ENCODE data around the gene ADCY6. TPM values are rescaled to one million over a fixed set of nuclear protein-coding genes. Genes with fewer than 3 reads are reported as not detected.
A peak's percentile ranks its signal among the peaks of the same experiment; 100 is the strongest.
"Not testable (repeated sequence)": the region's sequence is repeated elsewhere in the genome, so short reads cannot be mapped to it uniquely, and the experiment has no call there.

Gene ADCY6
- total RNA-seq, 1 donor from 2014 or later, result 128 TPM

DNA sequence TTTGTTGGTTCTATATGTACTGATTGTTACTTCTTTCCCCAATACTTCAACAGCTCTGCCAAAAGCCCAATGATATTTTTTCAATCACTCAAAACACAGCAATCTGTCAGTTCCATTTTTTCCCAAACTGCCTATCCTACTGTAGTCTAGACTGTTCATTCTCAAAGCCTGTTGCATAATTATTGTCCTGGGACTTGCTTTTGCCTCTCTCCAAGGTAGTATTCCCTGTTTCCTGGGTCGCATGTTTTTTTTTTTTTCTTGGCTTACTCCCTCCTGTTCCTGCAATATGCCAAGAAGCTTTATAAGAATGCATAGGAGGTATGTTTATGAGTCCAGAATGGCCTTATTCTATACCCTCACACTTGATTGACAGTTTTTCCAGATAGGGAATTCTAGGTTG, 52.4 kb downstream of the ADCY6 start:
- Mint-ChIP-seq H3K9me3 (ENCODE audit: low read depth) (no peaks in the 10 kb centered on the region), H3K27me3 (peaks cover 16% of the 10 kb centered on the region), H3K36me3 (ENCODE audit: insufficient read depth) (no peaks in the 10 kb centered on the region), H3K4me1 (ENCODE audit: low read depth) (no peaks in the 10 kb centered on the region), H3K4me3 (ENCODE audit: low read depth) (no peak overlapping the region), H3K27ac (no peak overlapping the region)
- TF ChIP-seq CTCF (IDR thresholded peaks at IDR 0.05; ENCODE audit: unreplicated experiment), result no peak
- DNase-seq (ENCODE audit: low spot score, unreplicated experiment), result no peak

DNA sequence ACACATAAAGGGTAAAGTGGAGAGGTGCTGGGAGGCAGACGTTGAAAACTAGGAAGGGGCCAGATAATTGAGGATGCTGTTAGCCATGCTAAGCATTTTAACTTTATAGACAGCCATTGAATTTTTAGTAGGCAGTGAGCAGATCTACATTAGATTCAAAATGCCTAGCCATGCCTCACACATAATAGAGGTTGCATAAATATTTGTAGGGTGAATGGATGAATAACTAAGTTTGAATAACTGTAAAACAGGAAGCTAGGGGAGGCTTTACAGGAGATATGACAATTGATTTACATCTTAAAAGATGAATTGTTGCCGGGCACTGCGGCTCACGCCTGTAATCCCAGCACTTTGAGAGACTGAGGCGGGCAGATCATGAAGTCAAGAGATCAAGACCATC, 60.1 kb downstream of the ADCY6 start:
- no peak for DNase-seq (ENCODE audit: low spot score, unreplicated experiment)
- no peak overlapping the region for H3K4me3 Mint-ChIP-seq (ENCODE audit: low read depth)
- no peaks in the 10 kb centered on the region for H3K36me3 Mint-ChIP-seq (ENCODE audit: insufficient read depth)
- H3K27me3 Mint-ChIP-seq, result no peaks in the 10 kb centered on the region
- TF ChIP-seq CTCF (IDR thresholded peaks at IDR 0.05; ENCODE audit: unreplicated experiment), result no peak
- no peaks in the 10 kb centered on the region for H3K4me1 Mint-ChIP-seq (ENCODE audit: low read depth)
- H3K27ac Mint-ChIP-seq, result no peak overlapping the region
- H3K9me3 Mint-ChIP-seq (ENCODE audit: low read depth), result no peaks in the 10 kb centered on the region

DNA sequence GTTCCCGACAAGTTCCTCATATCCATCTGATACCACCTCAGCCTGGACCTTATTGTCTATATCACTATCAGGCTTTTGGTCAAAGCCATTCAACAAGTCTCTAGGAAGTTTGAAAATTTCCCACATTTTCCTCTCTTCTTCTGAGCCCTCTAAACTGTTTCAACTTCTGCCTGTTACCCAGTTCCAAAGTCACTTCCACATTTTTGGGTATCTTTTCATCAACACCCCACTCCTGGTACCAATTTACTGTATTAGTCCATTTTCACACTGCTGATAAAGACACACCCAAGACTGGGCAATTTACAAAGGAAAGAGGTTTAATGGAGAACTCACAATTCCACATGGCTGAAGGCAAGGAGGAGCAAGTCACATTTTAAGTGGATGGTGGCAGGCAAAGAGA, 68.2 kb downstream of the ADCY6 start:
- H3K36me3 Mint-ChIP-seq (ENCODE audit: insufficient read depth); H3K27ac Mint-ChIP-seq; H3K4me1 Mint-ChIP-seq (ENCODE audit: low read depth); DNase-seq (ENCODE audit: low spot score, unreplicated experiment); H3K4me3 Mint-ChIP-seq (ENCODE audit: low read depth); H3K27me3 Mint-ChIP-seq: not testable (repeated sequence)
- peaks cover 11% of the 10 kb centered on the region for H3K9me3 Mint-ChIP-seq (ENCODE audit: low read depth)

DNA sequence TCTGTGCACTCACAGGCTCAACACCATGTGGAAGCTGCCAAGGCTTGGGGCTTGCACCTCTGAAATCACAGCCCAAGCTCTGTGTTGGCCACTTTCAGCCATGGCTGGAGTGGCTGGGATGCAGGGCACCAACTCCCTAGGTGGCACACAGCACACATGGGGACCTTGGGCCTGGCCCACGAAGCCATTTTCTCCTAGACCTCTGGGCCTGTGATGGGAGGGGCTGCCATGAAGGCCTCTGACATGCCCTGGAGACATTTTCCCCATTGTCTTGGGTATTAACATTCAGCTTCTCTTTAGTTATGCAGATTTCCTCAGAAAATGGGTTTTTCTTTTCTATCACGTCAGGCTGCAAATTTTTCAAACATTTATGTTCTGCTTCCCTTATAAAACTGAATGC, 68.7 kb downstream of the ADCY6 start:
- H3K4me3 Mint-ChIP-seq (ENCODE audit: low read depth); DNase-seq (ENCODE audit: low spot score, unreplicated experiment); H3K27ac Mint-ChIP-seq; H3K36me3 Mint-ChIP-seq (ENCODE audit: insufficient read depth); H3K4me1 Mint-ChIP-seq (ENCODE audit: low read depth); H3K27me3 Mint-ChIP-seq: not testable (repeated sequence)
- peaks cover 11% of the 10 kb centered on the region for H3K9me3 Mint-ChIP-seq (ENCODE audit: low read depth)

DNA sequence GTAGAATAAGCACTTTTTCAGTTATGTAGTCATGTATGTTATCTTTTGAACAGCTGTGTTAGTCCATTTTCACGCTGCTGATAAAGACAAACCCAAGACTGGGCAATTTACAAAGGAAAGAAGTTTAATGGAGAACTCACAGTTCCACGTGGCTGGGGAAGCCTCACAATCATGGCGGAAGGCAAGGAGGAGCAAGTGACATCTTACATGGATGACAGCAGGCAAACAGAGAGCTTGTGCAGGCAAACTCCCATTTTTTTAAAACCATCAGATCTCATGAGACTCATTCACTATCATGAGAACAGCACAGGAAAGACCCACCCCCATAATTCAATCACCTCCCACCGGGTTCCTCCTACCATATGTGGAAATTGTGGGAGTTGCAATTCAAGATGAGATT, 69.9 kb downstream of the ADCY6 start:
- H3K27me3 Mint-ChIP-seq; H3K4me3 Mint-ChIP-seq (ENCODE audit: low read depth): not testable (repeated sequence)
- peaks cover 11% of the 10 kb centered on the region for H3K9me3 Mint-ChIP-seq (ENCODE audit: low read depth)

DNA sequence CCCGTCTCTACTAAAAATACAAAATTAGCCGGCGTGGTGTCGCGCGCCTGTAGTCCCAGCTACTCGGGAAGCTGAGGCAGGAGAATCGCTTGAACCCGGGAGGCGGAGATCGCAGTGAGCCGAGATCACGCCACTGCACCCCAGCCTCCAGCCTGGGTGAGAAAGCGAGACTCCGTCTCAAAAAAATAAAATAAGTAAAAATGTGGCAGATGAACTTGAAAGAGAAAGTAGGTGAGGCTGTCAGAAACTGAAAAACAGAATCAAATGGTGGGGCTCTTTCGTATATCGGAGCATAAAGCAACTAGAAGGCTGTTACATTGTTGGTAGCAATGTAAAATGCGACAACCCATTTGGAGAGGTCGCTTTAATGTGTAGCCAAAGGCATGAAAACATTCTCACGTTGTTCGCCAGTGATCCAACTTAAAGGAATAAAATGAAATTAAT, 71.6 kb downstream of the ADCY6 start:
- no peak for TF ChIP-seq CTCF (IDR thresholded peaks at IDR 0.05; ENCODE audit: unreplicated experiment)
- peak overlapping the region; percentile 89 for H3K4me3 Mint-ChIP-seq (ENCODE audit: low read depth)
- H3K36me3 Mint-ChIP-seq (ENCODE audit: insufficient read depth), result peaks cover 6% of the 10 kb centered on the region
- H3K27me3 Mint-ChIP-seq, result no peaks in the 10 kb centered on the region
- H3K4me1 Mint-ChIP-seq (ENCODE audit: low read depth), result peaks cover 17% of the 10 kb centered on the region
- peaks cover 11% of the 10 kb centered on the region for H3K9me3 Mint-ChIP-seq (ENCODE audit: low read depth)
- peak overlapping the region; percentile 99 for H3K27ac Mint-ChIP-seq
- no peak for DNase-seq (ENCODE audit: low spot score, unreplicated experiment)

More for the DNA sequence above, 69.9 kb downstream of the ADCY6 start:
- not testable (repeated sequence) for H3K27ac Mint-ChIP-seq; DNase-seq (ENCODE audit: low spot score, unreplicated experiment); H3K36me3 Mint-ChIP-seq (ENCODE audit: insufficient read depth)
- peaks cover 15% of the 10 kb centered on the region for H3K4me1 Mint-ChIP-seq (ENCODE audit: low read depth)

DNA sequence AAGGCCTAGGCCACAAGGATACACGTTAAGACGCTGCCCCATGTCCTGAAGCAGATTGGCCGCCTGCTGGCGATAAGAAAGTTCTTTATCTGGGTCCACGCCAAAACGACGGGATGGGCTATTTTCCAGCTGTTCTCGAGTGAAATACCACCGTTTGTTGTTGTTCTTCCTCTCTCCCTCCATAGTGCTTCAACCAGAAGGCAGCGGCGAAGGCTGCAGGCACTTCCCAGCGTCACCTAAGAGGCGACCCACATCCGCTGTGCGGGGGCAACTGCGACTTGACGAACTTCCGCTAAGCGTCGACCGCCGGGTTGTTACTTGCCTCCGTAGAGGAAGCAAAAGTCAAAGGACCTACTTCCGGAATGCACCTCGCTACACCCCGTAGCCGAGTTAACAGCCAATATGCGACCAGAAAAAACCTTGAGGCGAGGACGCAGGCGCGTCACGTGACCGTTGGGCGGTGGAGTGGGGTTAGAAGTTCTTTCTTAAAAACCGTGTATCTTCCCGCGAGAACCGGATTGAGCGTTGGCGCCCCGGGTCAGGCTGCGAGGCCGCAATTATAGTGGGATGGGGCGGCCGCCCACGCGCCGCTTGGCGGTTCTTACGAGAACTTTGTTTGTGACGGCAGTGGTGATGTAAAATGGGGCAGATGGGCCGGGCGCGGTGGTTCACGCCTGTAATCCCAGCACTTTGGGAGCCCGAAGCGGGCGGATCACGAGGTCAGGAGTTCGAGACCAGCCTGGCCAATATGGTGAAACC, 72.2 kb downstream of the ADCY6 start, which contains the start of gene CCNT1:
Gene CCNT1 (minus strand): TSS at position 215 of the 759 bp plus-strand sequence. CDS start 32 bp downstream, at position 183.
- peak within 1 kb of the TSS; percentile 99 for H3K27ac Mint-ChIP-seq
- H3K9me3 Mint-ChIP-seq (ENCODE audit: low read depth), result peaks cover 11% of the 10 kb centered on the region
- peak within 1 kb of the TSS; percentile 89 for H3K4me3 Mint-ChIP-seq (ENCODE audit: low read depth)
- peaks cover 6% of the 10 kb centered on the region for H3K36me3 Mint-ChIP-seq (ENCODE audit: insufficient read depth)
- peak; percentile 32 for TF ChIP-seq CTCF (IDR thresholded peaks at IDR 0.05; ENCODE audit: unreplicated experiment)
- DNase-seq (ENCODE audit: low spot score, unreplicated experiment), result peak; percentile 95
- H3K4me1 Mint-ChIP-seq (ENCODE audit: low read depth), result peaks cover 17% of the 10 kb centered on the region
- no peaks in the 10 kb centered on the region for H3K27me3 Mint-ChIP-seq
